ENCODE results near the gene CDK15.
"Not testable (repeated sequence)": the region's sequence is repeated elsewhere in the genome, so short reads cannot be mapped to it uniquely, and the experiment has no call there.

Gene CDK15

GRCh38 chr2:201790291-201790690 is 16.0 kb upstream of the CDK15 start:
- no peak for DNase-seq

GRCh38 chr2:201790989-201791388 is 15.3 kb upstream of the CDK15 start:
- DNase-seq, result no peak

- no peak for DNase-seq
Measured at GRCh38 chr2:201793631-201794030, 12.7 kb upstream of the CDK15 start.

GRCh38 chr2:201794294-201794693 is 12.0 kb upstream of the CDK15 start:
- no peak for DNase-seq

GRCh38 chr2:201795607-201796477 is 10.5 kb upstream of the CDK15 start:
- DNase-seq, result no peak

- DNase-seq, result no peak
Measured at GRCh38 chr2:201796478-201796865, 9.9 kb upstream of the CDK15 start.

GRCh38 chr2:201797175-201797840 is 9.0 kb upstream of the CDK15 start:
- DNase-seq, result no peak

GRCh38 chr2:201798252-201798913 is 8.0 kb upstream of the CDK15 start:
- no peak for DNase-seq

GRCh38 chr2:201798914-201799285 is 7.4 kb upstream of the CDK15 start:
- DNase-seq, result not testable (repeated sequence)

- no peak for DNase-seq
Measured at GRCh38 chr2:201807452-201807999, 1.2 kb downstream of the CDK15 start.

GRCh38 chr2:201808027-201808426 is 1.7 kb downstream of the CDK15 start:
- no peak for DNase-seq

GRCh38 chr2:201809633-201810032 is 3.3 kb downstream of the CDK15 start:
- DNase-seq, result no peak

- not testable (repeated sequence) for DNase-seq
Measured at GRCh38 chr2:201810604-201811003, 4.3 kb downstream of the CDK15 start.

- DNase-seq, result no peak
Measured at GRCh38 chr2:201813996-201814760, 7.8 kb downstream of the CDK15 start.

GRCh38 chr2:201816657-201817575 is 10.6 kb downstream of the CDK15 start:
- no peak for DNase-seq

- DNase-seq, result no peak
Measured at GRCh38 chr2:201820383-201821007, 14.2 kb downstream of the CDK15 start.

GRCh38 chr2:201821080-201821479 is 14.7 kb downstream of the CDK15 start:
- DNase-seq, result no peak

GRCh38 chr2:201824212-201824611 is 17.9 kb downstream of the CDK15 start:
- no peak for DNase-seq

- no peak for DNase-seq
Measured at GRCh38 chr2:201827621-201828020, 21.3 kb downstream of the CDK15 start.

- DNase-seq, result no peak
Measured at GRCh38 chr2:201828220-201828619, 21.9 kb downstream of the CDK15 start.

GRCh38 chr2:201830666-201831065 is 24.3 kb downstream of the CDK15 start:
- DNase-seq, result no peak
